HepG2 (cell line): ENCODE data around the gene CDK11A. TPM values are rescaled to one million over a fixed set of nuclear protein-coding genes. Genes with fewer than 3 reads are reported as not detected.
A peak's percentile ranks its signal among the peaks of the same experiment; 100 is the strongest.

Experiments used
- CTCF ChIP-seq: sonication (generic); formaldehyde crosslinking; IDR thresholded peaks from 2 replicates; pipeline ENCODE4 v1.5.0; 2020; ENCODE audit warnings: mild to moderate bottlenecking, missing genetic modification reagents, moderate library complexity
- ELF1 ChIP-seq: sonication (generic); formaldehyde crosslinking; IDR thresholded peaks from 2 replicates; pipeline ENCODE4 v1.4.0; 2020; ENCODE audit warnings: missing genetic modification reagents
- FOXP4 ChIP-seq: sonication (generic); formaldehyde crosslinking; IDR thresholded peaks from 2 replicates; pipeline ENCODE4 v1.4.0; 2020; ENCODE audit warnings: missing genetic modification reagents
- KLF16 ChIP-seq, 2 experiments: sonication (generic) in 1 of 2; formaldehyde crosslinking in 1 of 2; IDR thresholded peaks; 2 replicates each; pipeline versions ENCODE4 v1.6.1 to v1.8.0; 2016 to 2023; ENCODE audit warnings: missing genetic modification reagents in 2 of 2, missing compliant biosample characterization in 1 of 2
- KMT2B ChIP-seq: IDR thresholded peaks from 2 replicates; pipeline ENCODE4 v1.6.1; 2016; ENCODE audit warnings: missing genetic modification reagents, missing compliant biosample characterization
- MEIS2 ChIP-seq: sonication (generic); formaldehyde crosslinking; IDR thresholded peaks from 2 replicates; pipeline ENCODE4 v1.9.0; 2021; ENCODE audit warnings: mild to moderate bottlenecking, missing genetic modification reagents
- RXRA ChIP-seq: sonication (generic); formaldehyde crosslinking; IDR thresholded peaks from 2 replicates; pipeline ENCODE4 v1.5.1; 2020; ENCODE audit warnings: missing genetic modification reagents
- SIN3A ChIP-seq: IDR thresholded peaks from 2 replicates; pipeline ENCODE4 v1.6.1; 2011; ENCODE audit warnings: low read depth, mild to moderate bottlenecking, control low read depth, low read length, borderline replicate concordance
- TARDBP ChIP-seq: sonication (generic); formaldehyde crosslinking; IDR thresholded peaks from 2 replicates; pipeline ENCODE4 v1.8.0; 2022; ENCODE audit warnings: mild to moderate bottlenecking, missing genetic modification reagents
- THAP11 ChIP-seq: IDR thresholded peaks from 2 replicates; pipeline ENCODE4 v1.6.1; 2016; ENCODE audit warnings: missing biosample characterization, missing genetic modification reagents
- ZBTB14 ChIP-seq: sonication (generic); formaldehyde crosslinking; IDR thresholded peaks from 2 replicates; pipeline ENCODE4 v1.4.0; 2020; ENCODE audit warnings: missing genetic modification reagents
- ZBTB21 ChIP-seq: sonication (generic); formaldehyde crosslinking; IDR thresholded peaks from 2 replicates; pipeline ENCODE4 v1.4.0; 2020; ENCODE audit warnings: missing genetic modification reagents
- ZBTB25 ChIP-seq: IDR thresholded peaks from 2 replicates; pipeline ENCODE4 v1.6.1; 2018; ENCODE audit warnings: missing genetic modification reagents
- ZBTB44 ChIP-seq: sonication (generic); formaldehyde crosslinking; IDR thresholded peaks from 2 replicates; pipeline ENCODE4 v1.4.0; 2020; ENCODE audit warnings: missing genetic modification reagents
- ZFP1 ChIP-seq: IDR thresholded peaks from 2 replicates; pipeline ENCODE4 v1.6.1; 2016
- ZNF800 ChIP-seq: sonication (generic); formaldehyde crosslinking; IDR thresholded peaks from 2 replicates; pipeline ENCODE4 v1.4.0; 2020; ENCODE audit warnings: missing genetic modification reagents
- polyA plus RNA-seq, 8 experiments: library from polyadenylated mRNA; depleted of rRNA in 3 of 8; stranded (reverse) in 7 of 8; unstranded in 1 of 8; fragments of >200 nt; fragmentation: Illumina TruSeq in 4 of 8; extraction: Trizol in 4 of 8; gene quantifications; 2 replicates each; pipeline versions ENCODE4 v1.2.1 to v1.2.3, GENCODE V29; 2011 to 2016; ENCODE audit warnings: low read depth in 4 of 8, missing spikeins in 1 of 8, mixed read lengths in 1 of 8; ENCODE audit not compliant: insufficient read depth in 1 of 8
- total RNA-seq, 5 experiments: library from RNA; depleted of rRNA; stranded (reverse); fragments of >200 nt; fragmentation: Illumina TruSeq; extraction: Trizol; gene quantifications; 2 replicates each; pipeline ENCODE4 v1.2.3, GENCODE V29; 2016; ENCODE audit warnings: low read depth in 1 of 5

The CDK11A gene
- total and polyA plus RNA-seq, 2 of the 13 experiments (the other 11 are each of a cell fraction or from before 2014, with no cell fraction given), result 11.2 to 17.9 TPM

- TF ChIP-seq ZNF800 (CRISPR knock-in tag), result 0 out of 2 replicates have a peak, but pooled peaks have one; percentile 43
- TF ChIP-seq RXRA (CRISPR knock-in tag), result peak; percentile 94
- TF ChIP-seq MEIS2, result 0 out of 2 replicates have a peak, but pooled peaks have one; percentile 32
- TF ChIP-seq KLF16 (CRISPR knock-in tag; IDR thresholded peaks at IDR 0.05), result peak in 1 of 2 experiments; percentile 42; a peak in 1 of 4 replicates
- peak; percentile 32; the same call in 1 of the 2 replicates for TF ChIP-seq ZBTB14 (CRISPR knock-in tag)
- 0 out of 2 replicates have a peak, but pooled peaks have one; percentile 63 for TF ChIP-seq ZBTB44 (CRISPR knock-in tag)
- 0 out of 2 replicates have a peak, but pooled peaks have one; percentile 9 for TF ChIP-seq FOXP4 (CRISPR knock-in tag)
- peak; percentile 63; the same call in 1 of the 2 replicates for TF ChIP-seq SIN3A
- TF ChIP-seq ZBTB21 (CRISPR knock-in tag), result peak; percentile 97
- 0 out of 2 replicates have a peak, but pooled peaks have one; percentile 36 for TF ChIP-seq TARDBP (CRISPR knock-in tag)
- TF ChIP-seq THAP11 (CRISPR knock-in tag), result peak; percentile 94
- peak; percentile 100 for TF ChIP-seq ZBTB25 (CRISPR knock-in tag)
- TF ChIP-seq KMT2B (CRISPR knock-in tag), result peak; percentile 91
- TF ChIP-seq ZFP1 (CRISPR knock-in tag), result peak; percentile 43; the same call in 1 of the 2 replicates
- peak; percentile 97 for TF ChIP-seq ELF1 (CRISPR knock-in tag)
- peak; percentile 53 for TF ChIP-seq CTCF (CRISPR knock-in tag)
These were observed at the start of gene CDK11A (continued) for GRCh38 chr1:1724035-1724864.
